ENCODE data around the gene ACMSD. TPM values are rescaled to one million over a fixed set of nuclear protein-coding genes. Genes with fewer than 3 reads are reported as not detected.

ACMSD gene
- total RNA-seq, 3 donors from 2014 or later (not counting 1 experiment from before 2014, with no cell fraction given), result not detected

DNA sequence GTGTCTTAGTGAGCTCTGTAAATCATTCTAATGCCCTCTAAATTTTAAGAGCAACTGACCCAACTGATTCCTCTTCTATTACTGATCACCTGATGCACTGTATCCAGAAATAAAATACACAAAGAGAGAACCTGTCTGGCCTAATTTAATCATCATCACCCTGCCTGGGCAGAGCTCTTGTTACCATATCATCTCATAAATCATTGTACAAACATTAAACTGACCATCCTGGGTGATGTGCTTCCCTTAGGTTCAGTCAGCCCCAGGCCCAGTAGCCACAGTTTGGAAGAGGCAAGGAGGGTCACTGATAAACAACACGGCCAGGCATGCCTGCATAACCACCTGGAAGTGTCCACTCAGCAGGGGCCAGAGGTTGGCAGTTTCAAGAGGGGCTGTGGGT is 22.7 kb upstream of the ACMSD start:
- H3K36me3 Mint-ChIP-seq, result no peaks in the 10 kb centered on the region
- H3K4me1 Mint-ChIP-seq, result no peaks in the 10 kb centered on the region
- DNase-seq, result no peak
- Histone ChIP-seq H3K27me3 (ENCODE audit: control insufficient read depth, insufficient read depth, low read length) (no peaks in the 10 kb centered on the region), H3K27ac (ENCODE audit: low read length) (no peak overlapping the region), H3K4me3 (ENCODE audit: low read length) (no peak overlapping the region), H3K9me3 (ENCODE audit: control insufficient read depth, insufficient read depth, low read length) (peaks cover 16% of the 10 kb centered on the region), H3K36me3 (ENCODE audit: control insufficient read depth, insufficient read depth, low read length) (no peaks in the 10 kb centered on the region), H3K4me1 (ENCODE audit: control insufficient read depth, insufficient read depth, low read length) (no peaks in the 10 kb centered on the region)
- intact Hi-C loops (cut with micrococcal nuclease), result no loop called here
- TF ChIP-seq, protein P1, sequence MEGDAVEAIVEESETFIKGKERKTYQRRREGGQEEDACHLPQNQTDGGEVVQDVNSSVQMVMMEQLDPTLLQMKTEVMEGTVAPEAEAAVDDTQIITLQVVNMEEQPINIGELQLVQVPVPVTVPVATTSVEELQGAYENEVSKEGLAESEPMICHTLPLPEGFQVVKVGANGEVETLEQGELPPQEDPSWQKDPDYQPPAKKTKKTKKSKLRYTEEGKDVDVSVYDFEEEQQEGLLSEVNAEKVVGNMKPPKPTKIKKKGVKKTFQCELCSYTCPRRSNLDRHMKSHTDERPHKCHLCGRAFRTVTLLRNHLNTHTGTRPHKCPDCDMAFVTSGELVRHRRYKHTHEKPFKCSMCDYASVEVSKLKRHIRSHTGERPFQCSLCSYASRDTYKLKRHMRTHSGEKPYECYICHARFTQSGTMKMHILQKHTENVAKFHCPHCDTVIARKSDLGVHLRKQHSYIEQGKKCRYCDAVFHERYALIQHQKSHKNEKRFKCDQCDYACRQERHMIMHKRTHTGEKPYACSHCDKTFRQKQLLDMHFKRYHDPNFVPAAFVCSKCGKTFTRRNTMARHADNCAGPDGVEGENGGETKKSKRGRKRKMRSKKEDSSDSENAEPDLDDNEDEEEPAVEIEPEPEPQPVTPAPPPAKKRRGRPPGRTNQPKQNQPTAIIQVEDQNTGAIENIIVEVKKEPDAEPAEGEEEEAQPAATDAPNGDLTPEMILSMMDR (IDR thresholded peaks at IDR 0.05), result no peak
- H3K27ac Mint-ChIP-seq, result no peak overlapping the region
- ATAC-seq, result no peak
- no peaks in the 10 kb centered on the region for H3K9me3 Mint-ChIP-seq
- whole genome bisulfite sequencing (ENCODE audit: insufficient coverage), result 80% methylated on average over 1 of the region's 1 CpG
- H3K27me3 Mint-ChIP-seq (ENCODE audit: low read depth in 2 of 2), result peaks cover 0 to 5% of the 10 kb centered on the region in 2 donors
- no peak overlapping the region for H3K4me3 Mint-ChIP-seq

DNA sequence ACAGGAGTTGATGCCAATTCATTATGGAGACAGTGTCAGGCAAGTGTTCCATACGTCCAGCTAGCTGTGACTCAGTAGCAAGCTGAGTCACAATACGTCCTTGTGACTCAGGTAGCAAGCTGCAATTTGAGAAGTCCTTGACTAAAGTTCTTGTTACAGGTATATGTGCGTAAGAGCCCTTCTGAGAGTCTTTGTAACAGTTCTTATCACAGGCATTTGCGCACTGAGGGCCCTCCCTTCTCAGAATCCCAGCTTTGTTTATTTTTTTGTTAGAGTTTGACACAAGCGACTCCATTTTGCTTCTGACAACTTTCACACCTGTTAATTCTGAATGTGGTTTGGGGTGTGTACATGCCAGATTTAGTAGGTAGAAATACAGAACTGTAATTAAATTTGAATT is 20.1 kb upstream of the ACMSD start:
- ATAC-seq (no peak), DNase-seq (no peak)
- Histone ChIP-seq H3K27ac (ENCODE audit: low read length) (no peak overlapping the region), H3K36me3 (ENCODE audit: control insufficient read depth, insufficient read depth, low read length) (no peaks in the 10 kb centered on the region), H3K4me1 (ENCODE audit: control insufficient read depth, insufficient read depth, low read length) (no peaks in the 10 kb centered on the region), H3K9me3 (ENCODE audit: control insufficient read depth, insufficient read depth, low read length) (no peaks in the 10 kb centered on the region), H3K4me3 (ENCODE audit: low read length) (no peak overlapping the region), H3K27me3 (ENCODE audit: control insufficient read depth, insufficient read depth, low read length) (no peaks in the 10 kb centered on the region)
- intact Hi-C loops (cut with micrococcal nuclease), result no loop called here
- WGBS (ENCODE audit: insufficient coverage), result 82% methylated on average over 4 of the region's 5 CpGs
- Mint-ChIP-seq H3K4me1 (no peaks in the 10 kb centered on the region), H3K9me3 (no peaks in the 10 kb centered on the region), H3K27me3 (ENCODE audit: low read depth in 2 of 2) (peaks cover 9 to 13% of the 10 kb centered on the region in 2 donors), H3K27ac (no peak overlapping the region), H3K36me3 (no peaks in the 10 kb centered on the region), H3K4me3 (no peak overlapping the region)
- TF ChIP-seq, protein P1 (IDR thresholded peaks at IDR 0.05), result no peak

DNA sequence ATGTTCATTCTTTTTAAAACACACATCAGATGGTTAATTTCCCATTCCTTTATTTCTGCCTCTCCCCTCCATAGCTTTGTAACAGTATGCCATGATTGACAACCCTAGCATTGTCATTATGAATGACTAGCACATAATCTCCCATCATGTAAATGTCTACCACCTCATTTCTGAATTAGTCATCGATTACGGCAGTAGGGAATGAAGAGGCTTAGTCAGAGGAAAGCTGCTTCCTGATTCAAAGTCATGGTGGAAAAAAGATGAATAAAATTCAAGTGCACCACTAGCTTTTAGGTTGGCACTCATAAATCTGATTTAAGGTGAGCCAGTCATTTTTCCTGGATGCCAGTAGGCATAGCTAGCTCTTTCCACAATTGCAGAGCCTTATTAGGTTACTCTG is 19.1 kb upstream of the ACMSD start:
- Mint-ChIP-seq H3K27me3 (ENCODE audit: low read depth in 2 of 2) (peaks cover 12 to 22% of the 10 kb centered on the region in 2 donors), H3K36me3 (no peaks in the 10 kb centered on the region), H3K4me1 (no peaks in the 10 kb centered on the region), H3K27ac (no peak overlapping the region), H3K4me3 (no peak overlapping the region), H3K9me3 (no peaks in the 10 kb centered on the region)
- Histone ChIP-seq H3K9me3 (ENCODE audit: control insufficient read depth, insufficient read depth, low read length) (no peaks in the 10 kb centered on the region), H3K4me3 (ENCODE audit: low read length) (no peak overlapping the region), H3K4me1 (ENCODE audit: control insufficient read depth, insufficient read depth, low read length) (no peaks in the 10 kb centered on the region), H3K36me3 (ENCODE audit: control insufficient read depth, insufficient read depth, low read length) (no peaks in the 10 kb centered on the region), H3K27me3 (ENCODE audit: control insufficient read depth, insufficient read depth, low read length) (no peaks in the 10 kb centered on the region), H3K27ac (ENCODE audit: low read length) (no peak overlapping the region)
- intact Hi-C loops (cut with micrococcal nuclease), result no loop called here
- WGBS (ENCODE audit: insufficient coverage), result 85% methylated on average over 2 of the region's 2 CpGs
- ATAC-seq (no peak), DNase-seq (no peak)
- TF ChIP-seq, protein P1 (IDR thresholded peaks at IDR 0.05), result no peak

DNA sequence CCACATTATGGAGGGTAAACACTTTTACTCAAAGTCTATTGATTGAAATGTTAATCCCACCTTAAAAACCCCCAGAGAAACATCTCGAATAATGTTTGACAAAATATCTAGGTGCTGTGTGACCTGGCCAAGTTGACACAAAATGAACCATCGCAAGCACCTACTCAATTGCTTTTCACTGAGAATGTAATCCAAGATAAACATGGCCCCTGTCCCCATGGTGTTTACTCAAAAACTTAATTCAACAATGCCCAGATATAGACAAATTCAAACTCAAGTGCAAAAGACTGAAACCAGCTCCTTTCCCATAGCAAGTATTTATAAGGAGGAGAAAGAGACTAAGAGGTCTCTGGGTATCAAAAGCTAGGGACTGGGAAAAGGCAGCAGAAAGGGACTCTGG is 15.0 kb upstream of the ACMSD start:
- no peaks in the 10 kb centered on the region for H3K9me3 Mint-ChIP-seq
- ATAC-seq (no peak), DNase-seq (no peak)
- no peak overlapping the region for H3K4me3 ChIP-seq (ENCODE audit: low read length)
- H3K27ac Mint-ChIP-seq, result no peak overlapping the region
- intact Hi-C loops (cut with micrococcal nuclease), result no loop called here
- no peak overlapping the region for H3K27ac ChIP-seq (ENCODE audit: low read length)
- no peaks in the 10 kb centered on the region for H3K9me3 ChIP-seq (ENCODE audit: control insufficient read depth, insufficient read depth, low read length)
- H3K4me3 Mint-ChIP-seq, result no peak overlapping the region
- no peaks in the 10 kb centered on the region for H3K4me1 Mint-ChIP-seq
- no peaks in the 10 kb centered on the region for H3K27me3 ChIP-seq (ENCODE audit: control insufficient read depth, insufficient read depth, low read length)
- H3K36me3 Mint-ChIP-seq, result no peaks in the 10 kb centered on the region
- H3K4me1 ChIP-seq (ENCODE audit: control insufficient read depth, insufficient read depth, low read length), result no peaks in the 10 kb centered on the region
- WGBS (ENCODE audit: insufficient coverage), result 86% methylated on average over 2 of the region's 2 CpGs
- peaks cover 18 to 22% of the 10 kb centered on the region in 2 donors for H3K27me3 Mint-ChIP-seq (ENCODE audit: low read depth in 2 of 2)
- TF ChIP-seq, protein P1 (IDR thresholded peaks at IDR 0.05), result no peak
- H3K36me3 ChIP-seq (ENCODE audit: control insufficient read depth, insufficient read depth, low read length), result no peaks in the 10 kb centered on the region
